ENCODE data around the gene DEAF1. TPM values are rescaled to one million over a fixed set of nuclear protein-coding genes. Genes with fewer than 3 reads are reported as not detected.

DEAF1 gene
- total and polyA plus RNA-seq, 10 of the 15 experiments (the other 5 are each of a cell fraction or from before 2014, with no cell fraction given), result 0.68 to 51.3 (median 25.9) TPM

GRCh38 chr11:720017-720641 is 25.1 kb upstream of the DEAF1 start:
- no peak overlapping the region; the same call in 1 of the 2 replicates for H3K4me3 ChIP-seq
- POLR2A ChIA-PET, result interaction anchor here (8.2 kb wide), 1 partner anchor 25 kb away, joined by 72 read pairs; the partner anchor contains the start of genes DEAF1 and TMEM80

More at GRCh38 chr11:720017-720641, 25.1 kb upstream of the DEAF1 start:
- Histone ChIP-seq H3K9me3 (replicated peaks; ENCODE audit: control insufficient read depth, insufficient read depth, low read length) (no peaks in the 10 kb centered on the region; the same call in 2 of the 3 replicates), H3K79me2 (ENCODE audit: control insufficient read depth, insufficient read depth, low read length) (no peaks in the 10 kb centered on the region), H2AFZ (ENCODE audit: control insufficient read depth, low read depth, low read length) (peak overlapping the region; percentile 64), H4K20me1 (ENCODE audit: control insufficient read depth, insufficient read depth) (no peaks in the 10 kb centered on the region), H3K36me3 (ENCODE audit: control insufficient read depth in 2 of 2, insufficient read depth in 2 of 2, low read length in 1 of 2) (no peaks in the 10 kb centered on the region), H3K27me3 (replicated peaks in 1 of 2; ENCODE audit: control insufficient read depth in 2 of 2, insufficient read depth in 2 of 2, low read length in 1 of 2) (0 out of 4 replicates have a peak, but pooled peaks cover 0 to 3% of the 10 kb centered on the region in 2 experiments), H3K9ac (ENCODE audit: control insufficient read depth, insufficient read depth, low read length) (no peak overlapping the region), H3K4me1 (ENCODE audit: control insufficient read depth, insufficient read depth, low read length) (peaks cover 12% of the 10 kb centered on the region), H3K4me2 (ENCODE audit: control insufficient read depth, insufficient read depth) (peak overlapping the region; percentile 74; the same call in 1 of the 2 replicates), H3K27ac (ENCODE audit: control insufficient read depth, insufficient read depth) (no peak overlapping the region)
- ChIA-PET SMC1A (ENCODE audit: uncharacterized antibody, unreplicated experiment) (interaction anchor here (2.7 kb wide), 1 partner anchor 23 kb away, joined by 30 read pairs; the partner anchor contains the start of gene TMEM80), CTCF (interaction anchor here (8.6 kb wide), 1 partner anchor 24 kb away, joined by 127 read pairs; the partner anchor contains the start of genes DEAF1 and TMEM80), RAD21 (ENCODE audit: unreplicated experiment) (interaction anchor here (6.3 kb wide), 1 partner anchor 25 kb away, joined by 112 read pairs; the partner anchor contains the start of genes DEAF1 and TMEM80)
- no TSS peak for BruUV-seq (replicated peaks)
- no peak for TF ChIP-seq IKZF1 (conservative IDR thresholded peaks at IDR 0.05)
- TF ChIP-seq POLR2A (IDR thresholded peaks at IDR 0.05; ENCODE audit: low read depth, low read length), result no peak
- TF ChIP-seq TBL1XR1 (IDR thresholded peaks at IDR 0.05; ENCODE audit: low read depth, low read length), result no peak
- no peak for TF ChIP-seq ZBTB33 (IDR thresholded peaks at IDR 0.05)
- TF ChIP-seq TCF3 (IDR thresholded peaks at IDR 0.05; ENCODE audit: borderline replicate concordance, insufficient read depth, low read depth, low read length), result no peak
- TF ChIP-seq JUNB (IDR thresholded peaks at IDR 0.05), result no peak
- TF ChIP-seq HDGF (IDR thresholded peaks at IDR 0.05), result no peak
- TF ChIP-seq STAT3 (IDR thresholded peaks at IDR 0.05; ENCODE audit: low read depth, low read length), result no peak
- no peak for TF ChIP-seq NR2C2 (IDR thresholded peaks at IDR 0.05; ENCODE audit: borderline replicate concordance, control insufficient read depth, insufficient read length, low read depth)
- TF ChIP-seq MXI1 (IDR thresholded peaks at IDR 0.05; ENCODE audit: low read depth, low read length), result no peak
- TF ChIP-seq USF2 (IDR thresholded peaks at IDR 0.05; ENCODE audit: borderline replicate concordance, low read depth, low read length), result no peak
- TF ChIP-seq POLR2AphosphoS5 (IDR thresholded peaks at IDR 0.05; ENCODE audit: low read length), result no peak
- TF ChIP-seq E4F1 (IDR thresholded peaks at IDR 0.05; ENCODE audit: borderline replicate concordance, partially characterized antibody), result no peak
- TF ChIP-seq NFYA (IDR thresholded peaks at IDR 0.05; ENCODE audit: borderline replicate concordance, low read depth, low read length), result no peak
- TF ChIP-seq BRCA1 (IDR thresholded peaks at IDR 0.05; ENCODE audit: low read depth, low read length), result no peak
- no peak for TF ChIP-seq POLR2AphosphoS2 (IDR thresholded peaks at IDR 0.05; ENCODE audit: low read depth, low read length)
- 82% methylated on average over 35 of the region's 35 CpGs for WGBS (ENCODE audit: insufficient coverage, insufficient replicate concordance, low lambda C conversion rate, missing lambda C conversion rate)
- in situ Hi-C loops (cut with MboI), result loop anchor here (10.0 kb wide), 1 partner anchor 55 kb away; no protein-coding TSS in a partner anchor
- DNase-seq (ENCODE audit: low read depth, low spot score) (no peak), FAIRE-seq (no peak), ATAC-seq (no peak)
- intact Hi-C loops (cut with micrococcal nuclease; ENCODE audit: unreplicated experiment), result loop anchor here (2.0 to 5.0 kb wide), 2 partner anchors 23 to 103 kb away; partner anchors contain the start of gene IRF7

Data from GM12878 (cell line).